HG03520 (cell line): Measurements from ENCODE around the gene PTCD1.
A peak's percentile ranks its signal among the peaks of the same experiment; 100 is the strongest.

ENCODE experiments used
- ATAC-seq: cut with Tn5 transposase; IDR thresholded peaks from one replicate; pipeline ENCODE4 v1.9.1; 2021; ENCODE audit warnings: mild to moderate bottlenecking, moderate library complexity; ENCODE audit not compliant: unreplicated experiment

Gene PTCD1

GRCh38 chr7:99438573-99439480 lies at the start of gene PTCD1, which contains the start of gene CPSF4:
TSS of gene PTCD1 (minus strand) at chr7:99438798. CDS start at chr7:99435242, 3,556 bp downstream.
TSS of gene CPSF4 (plus strand) at chr7:99438943. CDS start at chr7:99439083, 140 bp downstream.
- peak; percentile 83 for ATAC-seq

GRCh38 chr7:99485094-99485493 lies 46.5 kb upstream of the PTCD1 start:
- ATAC-seq = no peak

GRCh38 chr7:99478464-99479440 lies 40.2 kb upstream of the PTCD1 start:
- ATAC-seq = no peak

- no peak for ATAC-seq
Measured at GRCh38 chr7:99476107-99476506, 37.5 kb upstream of the PTCD1 start.

- ATAC-seq = peak; percentile 8
Measured at GRCh38 chr7:99473315-99473596, 34.7 kb upstream of the PTCD1 start.

- peak; percentile 92 for ATAC-seq
Measured at GRCh38 chr7:99472561-99473314, 34.1 kb upstream of the PTCD1 start, which contains the start of gene ZNF789. TSS of gene ZNF789 (plus strand) at chr7:99472890. CDS start at chr7:99476457, 3,567 bp downstream.

GRCh38 chr7:99469381-99470065 lies 30.9 kb upstream of the PTCD1 start:
- no peak for ATAC-seq

- no peak for ATAC-seq
Measured at GRCh38 chr7:99468336-99468918, 29.8 kb upstream of the PTCD1 start.

- no peak for ATAC-seq
Measured at GRCh38 chr7:99465421-99465768, 26.8 kb upstream of the PTCD1 start.

GRCh38 chr7:99461221-99461620 lies 22.6 kb upstream of the PTCD1 start:
- ATAC-seq = no peak

- ATAC-seq = no peak
Measured at GRCh38 chr7:99460651-99461050, 22.1 kb upstream of the PTCD1 start.

- no peak for ATAC-seq
Measured at GRCh38 chr7:99459087-99459486, 20.5 kb upstream of the PTCD1 start.

- ATAC-seq = no peak
Measured at GRCh38 chr7:99457650-99458493, 19.3 kb upstream of the PTCD1 start.

- no peak for ATAC-seq
Measured at GRCh38 chr7:99457050-99457649, 18.6 kb upstream of the PTCD1 start.

GRCh38 chr7:99456288-99456687 lies 17.7 kb upstream of the PTCD1 start:
- ATAC-seq = no peak

- ATAC-seq = no peak
Measured at GRCh38 chr7:99455874-99456273, 17.3 kb upstream of the PTCD1 start.

- ATAC-seq = no peak
Measured at GRCh38 chr7:99453105-99453504, 14.5 kb upstream of the PTCD1 start.

- no peak for ATAC-seq
Measured at GRCh38 chr7:99452541-99452940, 13.9 kb upstream of the PTCD1 start.

GRCh38 chr7:99451936-99452335 lies 13.3 kb upstream of the PTCD1 start:
- ATAC-seq = no peak
